ENCODE data around the gene KIF5A. TPM values are rescaled to one million over a fixed set of nuclear protein-coding genes. Genes with fewer than 3 reads are reported as not detected.

Gene KIF5A
- total RNA-seq, 2 donors from 2014 or later: 2.3 to 4.5 TPM

DNA sequence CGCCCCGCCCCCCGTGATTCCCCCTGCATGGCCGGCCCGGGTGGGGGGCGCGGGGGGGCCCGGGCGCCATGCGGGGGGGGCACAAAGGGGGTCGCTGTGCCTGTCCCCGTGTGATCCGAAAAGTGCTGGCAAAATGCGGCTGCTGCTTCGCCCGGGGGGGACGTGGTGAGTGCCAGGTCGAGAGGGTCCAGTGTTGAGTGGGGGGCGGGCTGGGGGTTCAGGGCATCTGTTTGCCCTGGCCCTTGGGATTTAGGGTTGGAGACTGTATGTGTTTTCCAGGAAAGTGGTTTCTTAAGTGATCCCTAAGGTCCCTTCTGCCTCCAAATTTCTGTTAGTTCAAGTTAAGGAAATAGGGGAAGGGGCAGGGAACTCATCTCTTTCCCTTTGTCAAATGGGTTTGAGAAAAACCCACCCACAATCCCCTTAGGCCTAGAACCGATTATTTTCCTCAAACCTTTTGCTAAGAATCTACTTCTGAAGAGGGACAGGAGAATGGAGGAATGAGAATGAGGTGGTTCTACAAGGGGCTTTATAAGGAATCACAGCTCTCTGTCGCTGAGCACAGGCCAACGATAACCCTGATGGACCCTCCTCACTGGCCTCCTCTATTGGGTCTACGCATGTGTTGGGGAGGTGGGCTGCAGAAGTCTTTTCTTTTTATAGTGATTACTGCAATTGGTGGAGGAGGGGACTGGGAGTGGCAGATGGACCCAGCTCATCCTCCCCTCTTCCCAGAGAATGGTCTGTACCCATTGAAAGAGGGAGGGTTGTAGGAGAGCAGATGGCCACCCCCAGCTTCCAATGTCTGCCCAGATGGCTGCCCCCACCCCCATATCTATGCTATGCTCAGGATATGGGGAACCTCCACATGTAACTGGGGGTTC, 62.2 kb downstream of the KIF5A start:
- H3K4me1 Mint-ChIP-seq: peaks cover 8% of the 10 kb centered on the region
- peaks cover 66% of the 10 kb centered on the region for H3K27me3 Mint-ChIP-seq (ENCODE audit: insufficient read depth)
- Histone ChIP-seq H3K9me3 (ENCODE audit: control insufficient read depth, low read length) (no peaks in the 10 kb centered on the region), H3K4me3 (ENCODE audit: low read length) (peak overlapping the region; percentile 72), H3K27ac (ENCODE audit: low read depth, low read length) (peak overlapping the region; percentile 44), H3K9ac (ENCODE audit: extremely low read depth, low read length, poor library complexity, severe bottlenecking) (no peak overlapping the region), H3K4me1 (ENCODE audit: control insufficient read depth, insufficient read depth, low read length) (no peaks in the 10 kb centered on the region), H3K36me3 (ENCODE audit: control insufficient read depth, insufficient read depth, low read length) (peaks cover 11% of the 10 kb centered on the region), H3K27me3 (ENCODE audit: control insufficient read depth, insufficient read depth, low read length, poor library complexity, severe bottlenecking) (peaks cover 39% of the 10 kb centered on the region)
- H3K4me3 Mint-ChIP-seq: peak overlapping the region; percentile 63
- TF ChIP-seq, protein P1, sequence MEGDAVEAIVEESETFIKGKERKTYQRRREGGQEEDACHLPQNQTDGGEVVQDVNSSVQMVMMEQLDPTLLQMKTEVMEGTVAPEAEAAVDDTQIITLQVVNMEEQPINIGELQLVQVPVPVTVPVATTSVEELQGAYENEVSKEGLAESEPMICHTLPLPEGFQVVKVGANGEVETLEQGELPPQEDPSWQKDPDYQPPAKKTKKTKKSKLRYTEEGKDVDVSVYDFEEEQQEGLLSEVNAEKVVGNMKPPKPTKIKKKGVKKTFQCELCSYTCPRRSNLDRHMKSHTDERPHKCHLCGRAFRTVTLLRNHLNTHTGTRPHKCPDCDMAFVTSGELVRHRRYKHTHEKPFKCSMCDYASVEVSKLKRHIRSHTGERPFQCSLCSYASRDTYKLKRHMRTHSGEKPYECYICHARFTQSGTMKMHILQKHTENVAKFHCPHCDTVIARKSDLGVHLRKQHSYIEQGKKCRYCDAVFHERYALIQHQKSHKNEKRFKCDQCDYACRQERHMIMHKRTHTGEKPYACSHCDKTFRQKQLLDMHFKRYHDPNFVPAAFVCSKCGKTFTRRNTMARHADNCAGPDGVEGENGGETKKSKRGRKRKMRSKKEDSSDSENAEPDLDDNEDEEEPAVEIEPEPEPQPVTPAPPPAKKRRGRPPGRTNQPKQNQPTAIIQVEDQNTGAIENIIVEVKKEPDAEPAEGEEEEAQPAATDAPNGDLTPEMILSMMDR (conservative IDR thresholded peaks at IDR 0.05): no peak
- no peaks in the 10 kb centered on the region for H3K9me3 Mint-ChIP-seq
- 15 to 29% methylated on average over 7 to 21 of the region's 23 CpGs for WGBS, 2 experiments (ENCODE audit: insufficient coverage in 1 of 2, insufficient read length in 1 of 2)
- peak; percentile 47 for DNase-seq
- H3K27ac Mint-ChIP-seq: no peak overlapping the region
- H3K36me3 Mint-ChIP-seq (ENCODE audit: low read depth): peaks cover 29% of the 10 kb centered on the region

DNA sequence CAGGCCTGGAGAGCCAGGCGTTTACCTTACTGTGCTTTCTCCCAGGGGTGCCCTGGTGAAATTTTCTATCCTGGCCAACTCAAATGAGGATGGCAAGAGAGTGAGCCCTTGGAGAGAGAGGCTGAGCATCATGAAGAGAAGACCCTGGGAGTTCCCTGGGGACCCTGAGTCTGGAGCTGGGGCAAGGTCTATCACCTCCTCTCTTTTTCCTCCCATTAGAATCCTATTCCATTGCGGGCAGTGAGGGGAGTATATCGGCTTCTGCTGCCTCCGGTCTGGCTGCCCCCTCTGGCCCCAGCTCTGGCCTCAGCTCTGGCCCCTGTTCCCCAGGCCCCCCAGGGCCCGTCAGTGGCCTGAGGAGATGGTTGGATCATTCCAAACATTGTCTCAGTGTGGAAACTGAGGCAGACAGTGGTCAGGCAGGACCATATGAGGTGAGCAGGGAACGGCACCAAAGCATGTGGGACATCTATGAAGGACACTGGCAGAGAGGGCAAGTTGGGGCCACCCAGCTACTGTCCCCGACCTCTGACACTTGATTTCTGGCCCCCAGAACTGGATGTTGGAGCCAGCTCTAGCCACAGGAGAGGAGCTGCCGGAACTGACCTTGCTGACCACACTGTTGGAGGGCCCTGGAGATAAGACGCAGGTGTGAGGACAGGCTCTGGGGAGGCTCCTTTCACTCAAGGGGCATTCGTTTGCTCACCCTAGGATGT, 63.0 kb downstream of the KIF5A start:
- H3K27me3 ChIP-seq (ENCODE audit: control insufficient read depth, insufficient read depth, low read length, poor library complexity, severe bottlenecking): peaks cover 46% of the 10 kb centered on the region
- 88 to 98% methylated on average over 8 to 10 of the region's 10 CpGs for WGBS, 2 experiments (ENCODE audit: insufficient coverage in 1 of 2, insufficient read length in 1 of 2)

DNA sequence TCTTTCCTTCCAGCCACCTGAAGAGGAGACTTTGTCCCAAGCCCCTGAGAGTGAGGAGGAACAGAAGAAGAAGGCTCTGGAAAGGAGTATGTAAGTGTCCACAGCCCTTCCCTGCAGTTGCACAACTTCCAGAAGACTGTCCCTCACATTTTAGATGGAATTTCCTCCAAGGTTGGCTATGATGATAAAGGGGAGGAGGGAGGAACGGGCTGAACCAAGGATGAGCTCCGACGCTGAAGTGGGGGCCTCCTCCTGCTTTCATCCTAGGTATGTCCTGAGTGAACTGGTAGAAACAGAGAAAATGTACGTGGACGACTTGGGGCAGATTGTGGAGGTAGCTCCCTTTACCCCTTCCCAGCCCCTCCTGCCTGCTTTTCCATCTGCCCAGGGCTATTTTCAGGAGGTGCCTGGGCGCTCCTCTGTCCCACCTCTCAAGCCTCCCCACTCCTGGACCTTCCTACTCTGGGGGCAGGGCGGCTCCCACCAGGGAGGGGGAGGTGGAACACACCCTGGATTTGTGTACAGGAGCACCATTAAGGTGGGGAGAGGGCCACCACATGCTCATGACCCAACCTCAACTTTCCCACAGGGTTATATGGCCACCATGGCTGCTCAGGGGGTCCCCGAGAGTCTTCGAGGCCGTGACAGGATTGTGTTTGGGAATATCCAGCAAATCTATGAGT, 63.7 kb downstream of the KIF5A start:
- Mint-ChIP-seq H3K27ac (no peak overlapping the region), H3K9me3 (no peaks in the 10 kb centered on the region), H3K27me3 (ENCODE audit: insufficient read depth) (peaks cover 81% of the 10 kb centered on the region), H3K4me3 (no peak overlapping the region), H3K4me1 (peaks cover 8% of the 10 kb centered on the region), H3K36me3 (ENCODE audit: low read depth) (peaks cover 20% of the 10 kb centered on the region)
- H3K27ac ChIP-seq (ENCODE audit: low read depth, low read length): no peak overlapping the region
- DNase-seq: no peak
- WGBS, 2 experiments (ENCODE audit: insufficient coverage in 1 of 2, insufficient read length in 1 of 2): 92 to 98% methylated on average over 8 to 10 of the region's 10 CpGs
- H3K4me3 ChIP-seq (ENCODE audit: low read length): no peak overlapping the region
- no peaks in the 10 kb centered on the region for H3K4me1 ChIP-seq (ENCODE audit: control insufficient read depth, insufficient read depth, low read length)
- peaks cover 53% of the 10 kb centered on the region for H3K27me3 ChIP-seq (ENCODE audit: control insufficient read depth, insufficient read depth, low read length, poor library complexity, severe bottlenecking)
- TF ChIP-seq, protein P1 (conservative IDR thresholded peaks at IDR 0.05): no peak
- H3K36me3 ChIP-seq (ENCODE audit: control insufficient read depth, insufficient read depth, low read length): peaks cover 10% of the 10 kb centered on the region
- no peak overlapping the region for H3K9ac ChIP-seq (ENCODE audit: extremely low read depth, low read length, poor library complexity, severe bottlenecking)
- H3K9me3 ChIP-seq (ENCODE audit: control insufficient read depth, low read length): no peaks in the 10 kb centered on the region

More for the DNA sequence above, 63.0 kb downstream of the KIF5A start:
- H3K9me3 ChIP-seq (ENCODE audit: control insufficient read depth, low read length): no peaks in the 10 kb centered on the region
- Mint-ChIP-seq H3K27ac (no peak overlapping the region), H3K27me3 (ENCODE audit: insufficient read depth) (peaks cover 74% of the 10 kb centered on the region), H3K36me3 (ENCODE audit: low read depth) (peaks cover 24% of the 10 kb centered on the region), H3K9me3 (no peaks in the 10 kb centered on the region), H3K4me3 (peak overlapping the region; percentile 63), H3K4me1 (peaks cover 8% of the 10 kb centered on the region)
- peaks cover 11% of the 10 kb centered on the region for H3K36me3 ChIP-seq (ENCODE audit: control insufficient read depth, insufficient read depth, low read length)
- no peak overlapping the region for H3K27ac ChIP-seq (ENCODE audit: low read depth, low read length)
- H3K4me3 ChIP-seq (ENCODE audit: low read length): no peak overlapping the region
- H3K9ac ChIP-seq (ENCODE audit: extremely low read depth, low read length, poor library complexity, severe bottlenecking): no peak overlapping the region
- no peaks in the 10 kb centered on the region for H3K4me1 ChIP-seq (ENCODE audit: control insufficient read depth, insufficient read depth, low read length)
- peak; percentile 45 for DNase-seq
- TF ChIP-seq, protein P1 (conservative IDR thresholded peaks at IDR 0.05): no peak

Data from endodermal cell (in vitro differentiated cells).